Measurements from ENCODE around the gene FAM124A.

GRCh38 chr13:51318015-51318414 is 95.8 kb downstream of the FAM124A start:
- TF ChIP-seq, protein P1, sequence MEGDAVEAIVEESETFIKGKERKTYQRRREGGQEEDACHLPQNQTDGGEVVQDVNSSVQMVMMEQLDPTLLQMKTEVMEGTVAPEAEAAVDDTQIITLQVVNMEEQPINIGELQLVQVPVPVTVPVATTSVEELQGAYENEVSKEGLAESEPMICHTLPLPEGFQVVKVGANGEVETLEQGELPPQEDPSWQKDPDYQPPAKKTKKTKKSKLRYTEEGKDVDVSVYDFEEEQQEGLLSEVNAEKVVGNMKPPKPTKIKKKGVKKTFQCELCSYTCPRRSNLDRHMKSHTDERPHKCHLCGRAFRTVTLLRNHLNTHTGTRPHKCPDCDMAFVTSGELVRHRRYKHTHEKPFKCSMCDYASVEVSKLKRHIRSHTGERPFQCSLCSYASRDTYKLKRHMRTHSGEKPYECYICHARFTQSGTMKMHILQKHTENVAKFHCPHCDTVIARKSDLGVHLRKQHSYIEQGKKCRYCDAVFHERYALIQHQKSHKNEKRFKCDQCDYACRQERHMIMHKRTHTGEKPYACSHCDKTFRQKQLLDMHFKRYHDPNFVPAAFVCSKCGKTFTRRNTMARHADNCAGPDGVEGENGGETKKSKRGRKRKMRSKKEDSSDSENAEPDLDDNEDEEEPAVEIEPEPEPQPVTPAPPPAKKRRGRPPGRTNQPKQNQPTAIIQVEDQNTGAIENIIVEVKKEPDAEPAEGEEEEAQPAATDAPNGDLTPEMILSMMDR (conservative IDR thresholded peaks at IDR 0.05; ENCODE audit: low read depth in 2 of 2) = no peak
- TF ChIP-seq POLR2AphosphoS5 (IDR thresholded peaks at IDR 0.05; ENCODE audit: low read depth) (no peak), CREB1 (CRISPR knock-in tag; IDR thresholded peaks at IDR 0.05; ENCODE audit: low read depth) (no peak), EZH2 (IDR thresholded peaks at IDR 0.05; ENCODE audit: low read depth, unreplicated experiment) (no peak), EZH2phosphoT487 (IDR thresholded peaks at IDR 0.05; ENCODE audit: unreplicated experiment) (no peak), STAT1 (IDR thresholded peaks at IDR 0.05; ENCODE audit: unreplicated experiment) (no peak), ZNF331 (CRISPR knock-in tag; IDR thresholded peaks at IDR 0.05; ENCODE audit: low read depth) (no peak), NANOG (IDR thresholded peaks at IDR 0.05; ENCODE audit: borderline replicate concordance) (no peak), ZNF114 (CRISPR knock-in tag; IDR thresholded peaks at IDR 0.05) (no peak), JUNB (IDR thresholded peaks at IDR 0.05; ENCODE audit: unreplicated experiment) (no peak), ZNF462 (CRISPR knock-in tag; IDR thresholded peaks at IDR 0.05) (no peak)
- TF ChIP-seq, protein P2, sequence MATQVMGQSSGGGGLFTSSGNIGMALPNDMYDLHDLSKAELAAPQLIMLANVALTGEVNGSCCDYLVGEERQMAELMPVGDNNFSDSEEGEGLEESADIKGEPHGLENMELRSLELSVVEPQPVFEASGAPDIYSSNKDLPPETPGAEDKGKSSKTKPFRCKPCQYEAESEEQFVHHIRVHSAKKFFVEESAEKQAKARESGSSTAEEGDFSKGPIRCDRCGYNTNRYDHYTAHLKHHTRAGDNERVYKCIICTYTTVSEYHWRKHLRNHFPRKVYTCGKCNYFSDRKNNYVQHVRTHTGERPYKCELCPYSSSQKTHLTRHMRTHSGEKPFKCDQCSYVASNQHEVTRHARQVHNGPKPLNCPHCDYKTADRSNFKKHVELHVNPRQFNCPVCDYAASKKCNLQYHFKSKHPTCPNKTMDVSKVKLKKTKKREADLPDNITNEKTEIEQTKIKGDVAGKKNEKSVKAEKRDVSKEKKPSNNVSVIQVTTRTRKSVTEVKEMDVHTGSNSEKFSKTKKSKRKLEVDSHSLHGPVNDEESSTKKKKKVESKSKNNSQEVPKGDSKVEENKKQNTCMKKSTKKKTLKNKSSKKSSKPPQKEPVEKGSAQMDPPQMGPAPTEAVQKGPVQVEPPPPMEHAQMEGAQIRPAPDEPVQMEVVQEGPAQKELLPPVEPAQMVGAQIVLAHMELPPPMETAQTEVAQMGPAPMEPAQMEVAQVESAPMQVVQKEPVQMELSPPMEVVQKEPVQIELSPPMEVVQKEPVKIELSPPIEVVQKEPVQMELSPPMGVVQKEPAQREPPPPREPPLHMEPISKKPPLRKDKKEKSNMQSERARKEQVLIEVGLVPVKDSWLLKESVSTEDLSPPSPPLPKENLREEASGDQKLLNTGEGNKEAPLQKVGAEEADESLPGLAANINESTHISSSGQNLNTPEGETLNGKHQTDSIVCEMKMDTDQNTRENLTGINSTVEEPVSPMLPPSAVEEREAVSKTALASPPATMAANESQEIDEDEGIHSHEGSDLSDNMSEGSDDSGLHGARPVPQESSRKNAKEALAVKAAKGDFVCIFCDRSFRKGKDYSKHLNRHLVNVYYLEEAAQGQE (IDR thresholded peaks at IDR 0.05; ENCODE audit: unreplicated experiment) = no peak
- TF ChIP-seq, protein P3, sequence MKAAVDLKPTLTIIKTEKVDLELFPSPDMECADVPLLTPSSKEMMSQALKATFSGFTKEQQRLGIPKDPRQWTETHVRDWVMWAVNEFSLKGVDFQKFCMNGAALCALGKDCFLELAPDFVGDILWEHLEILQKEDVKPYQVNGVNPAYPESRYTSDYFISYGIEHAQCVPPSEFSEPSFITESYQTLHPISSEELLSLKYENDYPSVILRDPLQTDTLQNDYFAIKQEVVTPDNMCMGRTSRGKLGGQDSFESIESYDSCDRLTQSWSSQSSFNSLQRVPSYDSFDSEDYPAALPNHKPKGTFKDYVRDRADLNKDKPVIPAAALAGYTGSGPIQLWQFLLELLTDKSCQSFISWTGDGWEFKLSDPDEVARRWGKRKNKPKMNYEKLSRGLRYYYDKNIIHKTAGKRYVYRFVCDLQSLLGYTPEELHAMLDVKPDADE (IDR thresholded peaks at IDR 0.05) = no peak
